HG02885 (cell line): ENCODE results near the gene CAMK2B.

ENCODE experiments used
- ATAC-seq: cut with Tn5 transposase; IDR thresholded peaks from one replicate; pipeline ENCODE4 v1.9.1; 2021; ENCODE audit warnings: mild to moderate bottlenecking; ENCODE audit not compliant: unreplicated experiment, poor library complexity

The CAMK2B gene

GRCh38 chr7:44311561-44312495, 13.6 kb downstream of the CAMK2B start:
- ATAC-seq = no peak

- no peak for ATAC-seq
Measured at GRCh38 chr7:44310221-44310848, 15.1 kb downstream of the CAMK2B start.

- ATAC-seq = peak; percentile 77
Measured at GRCh38 chr7:44309271-44310091, 15.9 kb downstream of the CAMK2B start.

DNA sequence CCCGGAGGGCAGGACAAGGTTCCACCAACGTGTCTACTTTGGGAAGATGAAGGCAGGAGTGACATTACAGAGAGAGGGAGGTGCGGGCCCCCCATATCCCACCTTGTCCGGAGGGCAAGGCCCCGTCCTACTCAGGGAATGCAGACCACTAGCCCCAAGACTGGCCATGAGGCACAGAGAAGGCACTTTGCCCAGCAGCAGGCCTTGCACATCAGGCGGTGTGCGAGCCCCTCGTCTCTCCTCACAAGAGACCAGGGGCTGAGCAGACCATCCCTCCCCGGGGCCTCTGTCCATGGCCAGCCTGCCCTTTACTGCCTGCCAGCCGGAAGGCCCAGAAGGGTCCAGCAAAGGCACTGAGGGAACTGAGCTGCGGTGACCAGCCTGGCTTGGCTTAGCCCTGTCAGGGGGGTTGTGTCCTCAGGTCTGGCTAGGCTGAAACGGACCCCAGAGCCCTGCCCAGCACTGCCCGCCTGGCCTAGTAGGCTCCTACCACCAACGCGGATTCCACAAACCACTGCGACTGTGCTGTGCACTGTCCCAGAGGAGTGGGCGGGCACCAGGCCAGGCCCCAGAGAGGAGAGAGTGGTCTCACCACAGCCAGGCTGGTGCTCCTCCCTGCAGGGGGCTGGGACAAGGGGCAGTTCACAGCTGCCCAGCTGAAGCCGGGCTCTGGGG, 16.7 kb downstream of the CAMK2B start:
- ATAC-seq = no peak

GRCh38 chr7:44307905-44308595, 17.3 kb downstream of the CAMK2B start:
- ATAC-seq = no peak

DNA sequence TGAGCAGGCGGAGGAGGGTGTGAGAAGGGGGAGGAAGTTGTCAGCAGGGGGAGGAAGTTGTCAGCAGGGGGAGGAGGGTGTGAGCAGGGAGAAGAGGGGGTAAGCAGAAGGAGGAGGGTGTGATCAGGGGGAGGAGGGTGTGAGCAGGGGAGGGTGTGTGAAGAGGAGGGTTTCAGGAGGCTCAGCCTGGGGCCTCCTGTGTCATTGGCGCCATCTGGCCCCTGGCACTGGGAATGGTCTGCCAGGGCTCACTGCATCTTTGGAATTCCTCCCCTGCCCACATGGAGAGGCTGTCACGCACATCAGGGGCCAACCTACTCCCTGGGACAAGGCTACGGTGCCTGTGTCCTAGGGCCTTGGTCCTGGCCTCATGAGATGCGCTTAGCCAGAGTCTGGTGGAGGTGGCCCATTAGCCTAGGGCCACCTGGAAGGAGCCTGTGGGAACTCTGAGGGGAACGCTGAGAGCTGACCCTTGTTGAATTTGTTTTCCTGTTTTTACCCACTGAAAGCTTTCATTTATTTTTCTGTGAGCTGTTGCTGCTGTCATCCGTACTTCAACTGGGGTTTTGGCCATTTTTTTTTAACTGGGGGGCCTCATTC, 18.0 kb downstream of the CAMK2B start:
- ATAC-seq = no peak

DNA sequence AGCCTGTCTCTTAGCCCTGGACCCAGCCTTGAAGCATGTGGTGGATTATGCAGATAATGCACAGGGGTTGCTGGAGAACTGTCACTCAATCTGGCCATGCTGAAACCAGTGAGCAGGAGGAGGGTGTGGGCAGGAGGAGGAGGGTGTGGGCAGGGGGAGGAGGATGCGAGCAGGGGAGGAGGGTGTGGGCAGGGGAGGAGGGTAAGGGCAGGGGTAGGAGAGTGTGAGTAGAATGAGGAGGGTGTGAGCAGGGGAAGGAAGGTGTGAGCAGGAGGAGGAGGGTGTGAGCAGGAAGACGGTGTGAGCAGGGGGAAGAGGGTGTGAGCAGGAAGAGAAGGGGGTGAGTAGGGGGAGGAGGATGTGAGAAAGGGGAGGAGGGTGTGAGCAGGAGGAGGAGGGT, 18.8 kb downstream of the CAMK2B start:
- no peak for ATAC-seq

- ATAC-seq = no peak
Measured at GRCh38 chr7:44305564-44306507, 19.6 kb downstream of the CAMK2B start.

- no peak for ATAC-seq
Measured at GRCh38 chr7:44294325-44295069, 30.9 kb downstream of the CAMK2B start.

- ATAC-seq = no peak
Measured at GRCh38 chr7:44293561-44294324, 31.7 kb downstream of the CAMK2B start.

DNA sequence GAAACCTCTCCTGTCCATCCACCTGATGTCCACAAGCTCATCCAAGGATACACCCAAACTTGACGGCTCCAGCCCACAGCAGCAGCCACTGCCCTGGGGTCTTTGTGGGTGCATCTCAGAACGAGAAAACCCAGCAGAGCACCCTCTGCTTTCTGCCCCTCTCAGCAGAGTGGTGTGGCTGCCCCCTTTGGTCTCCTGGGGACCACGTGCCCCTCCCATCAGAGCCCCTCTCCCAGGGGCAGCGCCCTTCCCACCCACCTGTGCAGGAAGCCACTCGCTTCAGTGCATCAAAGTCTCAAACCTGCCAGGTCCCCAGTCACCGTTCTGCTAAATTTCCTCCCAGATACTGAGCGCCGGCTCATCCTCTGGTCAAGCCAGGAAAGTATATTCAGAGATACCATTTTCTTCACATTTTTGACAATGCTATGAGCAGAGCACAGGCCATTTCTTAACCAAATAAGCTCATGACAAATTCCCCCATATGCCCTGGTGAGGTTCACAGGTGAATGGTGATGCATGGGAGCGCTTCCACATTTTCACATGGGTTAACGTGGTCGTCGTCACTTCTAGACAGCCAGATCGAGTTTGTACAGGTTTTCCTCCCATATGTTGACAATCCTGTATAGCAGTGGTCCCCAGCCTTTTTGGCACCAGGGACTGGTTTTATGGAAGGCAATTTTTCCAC, 32.4 kb downstream of the CAMK2B start:
- no peak for ATAC-seq

DNA sequence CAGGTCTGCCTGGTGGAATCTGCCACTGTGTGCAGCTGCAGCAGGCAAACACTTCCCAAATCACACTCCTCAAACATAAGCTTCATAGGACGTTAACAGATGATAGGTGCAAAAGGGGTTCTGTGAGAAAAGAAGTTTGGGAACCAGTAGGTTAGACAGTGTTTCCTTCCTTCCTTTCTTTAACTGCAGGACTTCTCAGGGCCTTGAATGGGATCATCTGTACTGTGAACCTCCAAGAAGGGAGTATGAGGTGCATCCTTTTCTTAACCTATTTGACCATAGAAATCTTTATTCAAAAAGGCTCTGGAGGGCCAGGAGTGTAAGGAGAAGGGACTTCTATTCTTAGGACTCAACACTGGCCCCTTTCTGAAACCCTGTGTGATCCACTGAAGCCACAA, 33.0 kb downstream of the CAMK2B start:
- no peak for ATAC-seq

DNA sequence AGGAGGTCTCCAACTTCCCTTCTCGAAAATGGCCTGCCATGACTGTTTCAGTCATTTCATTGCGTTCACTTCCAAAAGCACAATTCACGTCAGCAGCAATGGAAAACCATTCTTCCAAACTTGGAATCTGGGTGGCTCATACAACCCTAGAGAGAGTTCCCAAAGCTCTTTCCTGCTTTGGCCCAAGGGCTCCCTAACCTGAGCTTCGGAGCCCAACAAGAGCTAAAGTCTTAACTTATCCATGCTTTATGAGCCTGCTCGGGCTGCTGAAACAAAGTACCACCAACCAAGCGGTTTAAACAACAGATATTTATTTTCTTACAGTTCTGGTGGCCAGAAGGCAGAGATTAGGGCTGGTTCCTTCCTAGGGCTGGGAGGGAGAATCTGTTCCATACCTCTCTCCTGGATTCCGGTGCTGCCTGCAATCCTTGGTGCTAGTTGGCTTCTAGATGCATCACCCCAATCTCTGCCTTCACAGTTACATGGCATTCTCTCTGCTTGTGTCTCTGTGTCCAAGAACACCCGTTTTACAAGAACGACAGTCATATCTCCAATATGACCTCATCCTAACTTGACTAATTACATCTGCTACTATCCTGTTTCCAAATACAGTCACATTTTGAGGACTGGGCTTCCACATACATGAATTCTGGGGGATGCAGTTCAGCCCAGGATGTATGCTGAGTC, 33.5 kb downstream of the CAMK2B start:
- ATAC-seq = no peak

DNA sequence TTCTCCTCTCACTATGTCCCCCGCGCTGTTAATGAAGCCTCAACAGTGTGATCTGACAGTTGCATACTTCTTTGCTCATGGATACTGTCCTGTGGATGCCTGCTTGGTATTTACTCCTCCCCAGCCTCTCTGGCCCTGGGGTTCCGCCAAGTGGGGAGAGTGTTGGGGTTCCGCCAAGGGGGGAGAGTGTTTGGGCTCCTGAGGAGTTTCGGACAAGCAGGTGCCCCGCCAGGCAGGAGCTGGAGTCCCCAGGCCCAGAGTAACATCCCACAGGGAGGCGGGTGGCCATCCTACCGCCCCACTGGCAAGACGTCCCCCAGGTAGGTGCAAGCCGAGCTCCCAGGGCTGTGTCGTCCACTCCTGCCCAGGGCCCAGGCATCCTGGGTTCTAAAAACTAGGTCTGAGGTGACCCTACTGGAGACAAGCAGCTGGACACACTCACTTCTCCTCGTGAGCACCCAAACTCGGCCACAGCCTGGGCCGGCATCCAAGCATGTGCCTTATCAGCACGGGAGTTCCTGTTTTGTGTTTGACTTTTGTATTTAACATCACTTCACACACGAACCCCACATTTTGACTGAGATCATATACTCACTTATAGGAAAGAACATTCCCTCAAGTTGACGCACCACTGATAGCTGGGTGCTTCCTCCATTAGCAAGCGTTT, 34.2 kb downstream of the CAMK2B start:
- no peak for ATAC-seq

DNA sequence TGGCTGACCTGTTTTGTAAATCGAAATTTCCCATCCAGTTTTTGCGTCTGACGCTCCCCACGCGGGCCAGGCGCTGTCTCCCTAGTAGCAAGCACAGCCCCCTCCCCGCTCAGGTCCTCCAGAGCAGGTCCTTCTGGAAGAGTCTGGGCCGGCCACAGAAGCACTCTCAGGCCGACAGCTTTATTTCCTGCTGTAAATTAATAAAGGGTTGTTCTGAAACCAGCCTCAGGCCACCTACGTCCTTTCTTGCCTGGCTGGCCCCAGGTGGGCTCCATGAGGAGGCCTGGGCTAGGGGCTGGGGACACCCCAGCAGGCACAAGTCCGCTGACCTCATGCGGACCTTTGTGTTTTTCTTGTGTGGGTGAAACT, 35.2 kb downstream of the CAMK2B start:
- ATAC-seq = no peak
